Mesothelial cell of epicardium (in vitro differentiated cells): ENCODE measurements around the gene COL23A1. TPM values are rescaled to one million over a fixed set of nuclear protein-coding genes. Genes with fewer than 3 reads are reported as not detected.

Experiments used
- DNase-seq, 2 experiments: peaks; one replicate each; pipeline ENCODE4 v3.0.0; 2021; ENCODE audit warnings: low spot score in 2 of 2; ENCODE audit not compliant: unreplicated experiment in 2 of 2
- H3K27ac Mint-ChIP-seq: 2 replicates; pipeline ENCODE4 v1.8.0; 2021; ENCODE audit warnings: mixed read lengths
- H3K27me3 Mint-ChIP-seq: 2 replicates; pipeline ENCODE4 v1.8.0; 2021; ENCODE audit warnings: low read depth, mixed read lengths
- H3K36me3 Mint-ChIP-seq: 2 replicates; pipeline ENCODE4 v1.8.0; 2021; ENCODE audit warnings: mixed read lengths
- H3K4me1 Mint-ChIP-seq: 2 replicates; pipeline ENCODE4 v1.8.0; 2021; ENCODE audit warnings: mixed read lengths
- H3K4me3 Mint-ChIP-seq: 2 replicates; pipeline ENCODE4 v1.8.0; 2021; ENCODE audit warnings: mild to moderate bottlenecking, moderate library complexity, mixed read lengths
- H3K9me3 Mint-ChIP-seq: 2 replicates; pipeline ENCODE4 v1.8.0; 2021; ENCODE audit warnings: mixed read lengths
- CTCF ChIP-seq: fragments of 200-600 bp; sonication (generic); IDR thresholded peaks from one replicate; pipeline ENCODE4 v1.5.0; 2021; ENCODE audit warnings: antibody characterized with exemption; ENCODE audit not compliant: unreplicated experiment
- total RNA-seq: library from RNA; stranded (reverse); gene quantifications from 3 replicates; pipeline ENCODE4 v1.2.1, GENCODE V29; 2021

The COL23A1 gene
- total RNA-seq, 1 donor from 2014 or later, result 13.6 TPM

- peaks cover 34% of the 10 kb centered on the region for H3K4me1 Mint-ChIP-seq
- peak overlapping the region; percentile 30 for H3K27ac Mint-ChIP-seq
These were observed 211.4 kb downstream of the COL23A1 start for GRCh38 chr5:178378527-178379484.

GRCh38 chr5:178377583-178378270 lies 212.5 kb downstream of the COL23A1 start:
- Mint-ChIP-seq H3K36me3 (no peaks in the 10 kb centered on the region), H3K9me3 (no peaks in the 10 kb centered on the region), H3K4me3 (no peak overlapping the region), H3K27ac (no peak overlapping the region), H3K27me3 (no peaks in the 10 kb centered on the region), H3K4me1 (peaks cover 26% of the 10 kb centered on the region)
- no peak for TF ChIP-seq CTCF
- no peak for DNase-seq

More at GRCh38 chr5:178378527-178379484, 211.4 kb downstream of the COL23A1 start:
- Mint-ChIP-seq H3K36me3 (no peaks in the 10 kb centered on the region), H3K4me3 (no peak overlapping the region), H3K9me3 (no peaks in the 10 kb centered on the region), H3K27me3 (no peaks in the 10 kb centered on the region)
- no peak for DNase-seq
- no peak for TF ChIP-seq CTCF

GRCh38 chr5:178376921-178377582 lies 213.1 kb downstream of the COL23A1 start:
- Mint-ChIP-seq H3K27me3 (no peaks in the 10 kb centered on the region), H3K4me1 (peaks cover 22% of the 10 kb centered on the region), H3K4me3 (no peak overlapping the region), H3K27ac (no peak overlapping the region), H3K9me3 (no peaks in the 10 kb centered on the region), H3K36me3 (no peaks in the 10 kb centered on the region)
- no peak for DNase-seq
- no peak for TF ChIP-seq CTCF

GRCh38 chr5:178375348-178375747 lies 214.8 kb downstream of the COL23A1 start:
- no peak for TF ChIP-seq CTCF
- Mint-ChIP-seq H3K27me3 (no peaks in the 10 kb centered on the region), H3K36me3 (no peaks in the 10 kb centered on the region), H3K4me1 (peaks cover 27% of the 10 kb centered on the region), H3K4me3 (no peak overlapping the region), H3K27ac (no peak overlapping the region), H3K9me3 (peaks cover under 1% of the 10 kb centered on the region)
- DNase-seq, result no peak

- H3K36me3 Mint-ChIP-seq, result no peaks in the 10 kb centered on the region
- TF ChIP-seq CTCF, result no peak
- H3K9me3 Mint-ChIP-seq, result peaks cover 13% of the 10 kb centered on the region
- no peaks in the 10 kb centered on the region for H3K27me3 Mint-ChIP-seq
- H3K4me1 Mint-ChIP-seq, result peaks cover 21% of the 10 kb centered on the region
- DNase-seq, result no peak
- no peak overlapping the region for H3K27ac Mint-ChIP-seq
- H3K4me3 Mint-ChIP-seq, result no peak overlapping the region
These were observed 216.5 kb downstream of the COL23A1 start for GRCh38 chr5:178373711-178374110.
